ENCODE data around the gene CAB39.

Gene CAB39

GRCh38 chr2:230829959-230830358 is 117.3 kb downstream of the CAB39 start:
- Histone ChIP-seq H3K9me3 (ENCODE audit: control insufficient read depth, low read length) (no peaks in the 10 kb centered on the region), H3K27ac (ENCODE audit: low read depth, low read length, severe bottlenecking) (no peak overlapping the region), H3K4me3 (ENCODE audit: extremely low read depth, insufficient read depth, low read length, poor library complexity, severe bottlenecking) (no peak overlapping the region), H3K4me1 (ENCODE audit: control insufficient read depth, insufficient read depth, low read length, poor library complexity, severe bottlenecking) (no peaks in the 10 kb centered on the region), H3K36me3 (ENCODE audit: control insufficient read depth, insufficient read depth, low read length) (no peaks in the 10 kb centered on the region)
- WGBS, 2 experiments (ENCODE audit: insufficient coverage in 2 of 2): 87 to 90% methylated on average over 7 of the region's 7 CpGs

GRCh38 chr2:230830428-230830827 is 117.8 kb downstream of the CAB39 start:
- H3K9me3 ChIP-seq (ENCODE audit: control insufficient read depth, low read length): no peaks in the 10 kb centered on the region
- H3K4me3 ChIP-seq (ENCODE audit: extremely low read depth, insufficient read depth, low read length, poor library complexity, severe bottlenecking): no peak overlapping the region
- H3K36me3 ChIP-seq (ENCODE audit: control insufficient read depth, insufficient read depth, low read length): no peaks in the 10 kb centered on the region
- WGBS, 2 experiments (ENCODE audit: insufficient coverage in 2 of 2): 90 to 94% methylated on average over 3 to 4 of the region's 7 CpGs
- H3K4me1 ChIP-seq (ENCODE audit: control insufficient read depth, insufficient read depth, low read length, poor library complexity, severe bottlenecking): no peaks in the 10 kb centered on the region
- no peak overlapping the region for H3K27ac ChIP-seq (ENCODE audit: low read depth, low read length, severe bottlenecking)

GRCh38 chr2:230840301-230840700 is 127.7 kb downstream of the CAB39 start:
- H3K27ac ChIP-seq (ENCODE audit: low read depth, low read length, severe bottlenecking): no peak overlapping the region
- 93% methylated on average over 1 of the region's 2 CpGs; no CpG with 5 or more reads in 1 of the 2 experiments for WGBS, 2 experiments (ENCODE audit: insufficient coverage in 2 of 2)
- peaks cover 10% of the 10 kb centered on the region for H3K9me3 ChIP-seq (ENCODE audit: control insufficient read depth, low read length)
- H3K36me3 ChIP-seq (ENCODE audit: control insufficient read depth, insufficient read depth, low read length): no peaks in the 10 kb centered on the region
- H3K4me3 ChIP-seq (ENCODE audit: extremely low read depth, insufficient read depth, low read length, poor library complexity, severe bottlenecking): no peak overlapping the region
- no peaks in the 10 kb centered on the region for H3K4me1 ChIP-seq (ENCODE audit: control insufficient read depth, insufficient read depth, low read length, poor library complexity, severe bottlenecking)

GRCh38 chr2:230842473-230842872 is 129.8 kb downstream of the CAB39 start:
- Histone ChIP-seq H3K27ac (ENCODE audit: low read depth, low read length, severe bottlenecking) (no peak overlapping the region), H3K9me3 (ENCODE audit: control insufficient read depth, low read length) (peaks cover 16% of the 10 kb centered on the region), H3K4me3 (ENCODE audit: extremely low read depth, insufficient read depth, low read length, poor library complexity, severe bottlenecking) (no peak overlapping the region), H3K4me1 (ENCODE audit: control insufficient read depth, insufficient read depth, low read length, poor library complexity, severe bottlenecking) (no peaks in the 10 kb centered on the region), H3K36me3 (ENCODE audit: control insufficient read depth, insufficient read depth, low read length) (no peaks in the 10 kb centered on the region)
- WGBS, 2 experiments (ENCODE audit: insufficient coverage in 2 of 2): 81 to 85% methylated on average over 6 of the region's 6 CpGs

- H3K4me1 ChIP-seq (ENCODE audit: control insufficient read depth, insufficient read depth, low read length, poor library complexity, severe bottlenecking): no peaks in the 10 kb centered on the region
- no peak overlapping the region for H3K27ac ChIP-seq (ENCODE audit: low read depth, low read length, severe bottlenecking)
- no peaks in the 10 kb centered on the region for H3K36me3 ChIP-seq (ENCODE audit: control insufficient read depth, insufficient read depth, low read length)
- H3K9me3 ChIP-seq (ENCODE audit: control insufficient read depth, low read length): peaks cover 16% of the 10 kb centered on the region
- 96% methylated on average over 3 of the region's 4 CpGs; no CpG with 5 or more reads in 1 of the 2 experiments for WGBS, 2 experiments (ENCODE audit: insufficient coverage in 2 of 2)
- H3K4me3 ChIP-seq (ENCODE audit: extremely low read depth, insufficient read depth, low read length, poor library complexity, severe bottlenecking): no peak overlapping the region
These were observed 130.5 kb downstream of the CAB39 start for GRCh38 chr2:230843132-230843531.

- Histone ChIP-seq H3K4me3 (ENCODE audit: extremely low read depth, insufficient read depth, low read length, poor library complexity, severe bottlenecking) (no peak overlapping the region), H3K36me3 (ENCODE audit: control insufficient read depth, insufficient read depth, low read length) (no peaks in the 10 kb centered on the region)
- WGBS, 2 experiments (ENCODE audit: insufficient coverage in 2 of 2): 84 to 100% methylated on average over 2 to 3 of the region's 6 CpGs
These were observed 133.7 kb downstream of the CAB39 start for GRCh38 chr2:230846360-230846759.

GRCh38 chr2:230847883-230848388 is 135.3 kb downstream of the CAB39 start:
- Histone ChIP-seq H3K9me3 (ENCODE audit: control insufficient read depth, low read length) (peaks cover 6% of the 10 kb centered on the region), H3K36me3 (ENCODE audit: control insufficient read depth, insufficient read depth, low read length) (no peaks in the 10 kb centered on the region), H3K4me3 (ENCODE audit: extremely low read depth, insufficient read depth, low read length, poor library complexity, severe bottlenecking) (no peak overlapping the region), H3K27ac (ENCODE audit: low read depth, low read length, severe bottlenecking) (no peak overlapping the region), H3K4me1 (ENCODE audit: control insufficient read depth, insufficient read depth, low read length, poor library complexity, severe bottlenecking) (no peaks in the 10 kb centered on the region)
- 0 to 9% methylated on average over 23 to 26 of the region's 32 CpGs for WGBS, 2 experiments (ENCODE audit: insufficient coverage in 2 of 2)

More at GRCh38 chr2:230846360-230846759, 133.7 kb downstream of the CAB39 start:
- H3K4me1 ChIP-seq (ENCODE audit: control insufficient read depth, insufficient read depth, low read length, poor library complexity, severe bottlenecking): no peaks in the 10 kb centered on the region
- peaks cover 6% of the 10 kb centered on the region for H3K9me3 ChIP-seq (ENCODE audit: control insufficient read depth, low read length)
- no peak overlapping the region for H3K27ac ChIP-seq (ENCODE audit: low read depth, low read length, severe bottlenecking)

- no peaks in the 10 kb centered on the region for H3K4me1 ChIP-seq (ENCODE audit: control insufficient read depth, insufficient read depth, low read length, poor library complexity, severe bottlenecking)
- H3K27ac ChIP-seq (ENCODE audit: low read depth, low read length, severe bottlenecking): no peak overlapping the region
- H3K36me3 ChIP-seq (ENCODE audit: control insufficient read depth, insufficient read depth, low read length): no peaks in the 10 kb centered on the region
- 74 to 77% methylated on average over 37 to 40 of the region's 40 CpGs for WGBS, 2 experiments (ENCODE audit: insufficient coverage in 2 of 2)
- H3K9me3 ChIP-seq (ENCODE audit: control insufficient read depth, low read length): peaks cover 6% of the 10 kb centered on the region
- H3K4me3 ChIP-seq (ENCODE audit: extremely low read depth, insufficient read depth, low read length, poor library complexity, severe bottlenecking): no peak overlapping the region
These were observed 137.2 kb downstream of the CAB39 start for GRCh38 chr2:230849633-230850357.

GRCh38 chr2:230850358-230850658 is 137.7 kb downstream of the CAB39 start:
- Histone ChIP-seq H3K4me1 (ENCODE audit: control insufficient read depth, insufficient read depth, low read length, poor library complexity, severe bottlenecking) (no peaks in the 10 kb centered on the region), H3K9me3 (ENCODE audit: control insufficient read depth, low read length) (peaks cover 6% of the 10 kb centered on the region), H3K27ac (ENCODE audit: low read depth, low read length, severe bottlenecking) (no peak overlapping the region), H3K36me3 (ENCODE audit: control insufficient read depth, insufficient read depth, low read length) (no peaks in the 10 kb centered on the region), H3K4me3 (ENCODE audit: extremely low read depth, insufficient read depth, low read length, poor library complexity, severe bottlenecking) (no peak overlapping the region)
- 80 to 90% methylated on average over 5 to 6 of the region's 7 CpGs for WGBS, 2 experiments (ENCODE audit: insufficient coverage in 2 of 2)

- no peaks in the 10 kb centered on the region for H3K4me1 ChIP-seq (ENCODE audit: control insufficient read depth, insufficient read depth, low read length, poor library complexity, severe bottlenecking)
- H3K4me3 ChIP-seq (ENCODE audit: extremely low read depth, insufficient read depth, low read length, poor library complexity, severe bottlenecking): no peak overlapping the region
- no peaks in the 10 kb centered on the region for H3K9me3 ChIP-seq (ENCODE audit: control insufficient read depth, low read length)
- H3K27ac ChIP-seq (ENCODE audit: low read depth, low read length, severe bottlenecking): no peak overlapping the region
- H3K36me3 ChIP-seq (ENCODE audit: control insufficient read depth, insufficient read depth, low read length): no peaks in the 10 kb centered on the region
- WGBS, 2 experiments (ENCODE audit: insufficient coverage in 2 of 2): 100% methylated on average over 1 of the region's 4 CpGs; no CpG with 5 or more reads in 1 of the 2 experiments
These were observed 139.5 kb downstream of the CAB39 start for GRCh38 chr2:230852113-230852512.

- Histone ChIP-seq H3K36me3 (ENCODE audit: control insufficient read depth, insufficient read depth, low read length) (no peaks in the 10 kb centered on the region), H3K9me3 (ENCODE audit: control insufficient read depth, low read length) (no peaks in the 10 kb centered on the region), H3K4me3 (ENCODE audit: extremely low read depth, insufficient read depth, low read length, poor library complexity, severe bottlenecking) (no peak overlapping the region), H3K4me1 (ENCODE audit: control insufficient read depth, insufficient read depth, low read length, poor library complexity, severe bottlenecking) (peaks cover 10% of the 10 kb centered on the region), H3K27ac (ENCODE audit: low read depth, low read length, severe bottlenecking) (no peak overlapping the region)
- WGBS, 2 experiments (ENCODE audit: insufficient coverage in 2 of 2): 46 to 47% methylated on average over 10 to 13 of the region's 13 CpGs
These were observed 149.1 kb downstream of the CAB39 start for GRCh38 chr2:230861552-230862255.
